Hematopoietic multipotent progenitor cell treated with erythropoietin and hydrocortisone succinate and interleukin-3 and kit ligand, for 6 days (in vitro differentiated cells): ENCODE measurements around the gene CD46.
A peak's percentile ranks its signal among the peaks of the same experiment; 100 is the strongest.
"Not testable (repeated sequence)": the region's sequence is repeated elsewhere in the genome, so short reads cannot be mapped to it uniquely, and the experiment has no call there.

Source experiments
- DNase-seq: peaks from one replicate; pipeline ENCODE4 v3.0.0-alpha.2; 2015

CD46 gene

DNA sequence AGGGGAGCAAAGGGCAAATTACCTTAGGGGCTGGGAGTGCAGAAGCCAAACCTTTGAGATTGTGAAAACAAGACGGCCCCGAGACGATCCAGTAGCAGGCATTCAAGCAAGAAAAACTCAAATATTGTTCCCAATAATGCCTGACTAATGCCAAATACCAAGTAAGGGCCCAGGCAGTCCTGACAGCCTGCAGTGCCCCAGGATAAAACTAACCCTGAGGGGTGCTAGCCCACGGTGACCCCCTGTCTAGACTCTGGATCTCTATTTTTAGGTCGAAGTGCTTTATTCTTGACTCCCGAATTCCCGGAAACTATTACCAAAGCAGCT is 428 bp upstream of the CD46 start:
- not testable (repeated sequence) for DNase-seq

GRCh38 chr1:207752456-207752998 is 673 bp downstream of the CD46 start:
- peak; percentile 51 for DNase-seq

- no peak for DNase-seq
Measured at GRCh38 chr1:207753611-207754010, 1.8 kb downstream of the CD46 start.

DNA sequence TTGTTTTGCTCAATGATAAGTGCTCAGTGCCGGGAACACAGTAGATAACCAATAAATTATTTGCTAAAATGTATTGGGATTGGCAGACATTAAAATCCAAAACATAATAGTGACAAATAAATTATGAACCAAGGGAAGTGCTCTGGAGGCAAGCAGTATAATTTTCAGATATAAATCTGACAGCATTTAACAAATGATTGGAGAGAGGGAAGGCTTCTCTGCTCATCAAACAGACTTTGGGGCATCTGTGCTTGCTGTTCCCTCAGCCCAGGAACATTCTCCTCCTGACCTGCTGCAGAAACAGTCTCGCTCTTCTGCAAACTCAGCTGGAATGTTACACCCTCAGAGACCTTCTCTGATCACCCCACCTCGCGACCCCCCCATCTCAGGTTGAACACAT is 2.2 kb downstream of the CD46 start:
- DNase-seq, result no peak

- peak; percentile 32 for DNase-seq
Measured at GRCh38 chr1:207754974-207755700, 3.3 kb downstream of the CD46 start.

GRCh38 chr1:207755846-207756693 is 4.2 kb downstream of the CD46 start:
- DNase-seq, result no peak

DNA sequence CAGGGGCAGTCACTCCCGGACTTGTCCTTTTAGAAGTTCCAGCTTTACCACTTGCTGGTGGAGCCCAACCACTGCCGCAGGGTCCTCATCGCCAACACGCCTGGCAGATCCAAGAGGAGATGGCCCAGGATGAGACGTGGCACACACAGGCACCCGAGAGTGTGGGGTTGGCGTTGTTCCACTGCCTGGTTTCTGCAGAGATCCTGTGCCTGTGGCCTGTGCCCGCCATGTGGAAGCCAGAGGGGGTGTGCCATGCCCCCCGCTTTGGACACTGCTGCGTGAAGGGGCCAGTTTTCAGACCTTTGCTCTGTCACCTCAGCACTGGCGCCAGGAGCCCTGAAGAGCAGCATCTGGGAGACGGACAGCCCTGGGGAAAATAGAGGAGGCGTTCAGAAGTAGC is 10.8 kb downstream of the CD46 start:
- DNase-seq, result no peak

DNA sequence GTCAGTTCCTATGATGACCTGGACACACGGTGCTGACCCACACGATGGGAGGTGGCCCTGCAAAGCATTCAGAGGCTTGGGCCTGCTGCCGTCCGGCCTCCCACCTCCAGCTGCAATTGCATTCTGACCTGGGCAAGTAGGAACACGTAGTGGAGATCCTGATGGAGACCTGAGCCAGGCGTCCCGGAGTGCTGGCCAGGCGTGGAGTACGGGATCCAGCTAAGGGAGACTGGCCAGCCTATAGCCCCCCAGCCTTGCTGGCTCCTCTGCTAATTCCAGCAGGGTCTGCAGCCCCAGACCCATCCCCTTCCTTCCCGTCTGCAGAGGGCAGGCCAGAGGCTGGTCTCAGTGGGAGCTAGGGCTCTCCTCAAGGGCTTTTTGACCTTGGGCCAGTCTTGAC is 11.2 kb downstream of the CD46 start:
- DNase-seq, result no peak

DNA sequence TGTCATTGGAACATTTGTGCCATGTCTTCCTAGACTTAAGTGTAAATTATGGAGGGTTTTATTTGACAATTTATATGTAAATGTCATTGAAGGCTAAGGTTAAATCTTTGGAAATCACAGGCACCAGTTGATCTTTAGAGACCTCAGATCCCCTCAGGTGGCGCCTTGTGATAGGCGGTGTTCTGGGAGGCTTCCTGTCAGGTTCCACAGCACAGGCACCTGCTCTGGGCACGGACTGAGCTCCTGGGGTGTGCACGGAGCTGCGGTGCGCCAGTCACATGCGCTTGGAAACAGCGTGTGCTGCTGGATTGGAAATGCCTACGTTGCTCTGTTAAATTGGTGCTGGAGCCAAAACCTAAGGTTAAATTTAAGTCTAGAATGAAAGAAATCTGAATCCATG is 12.1 kb downstream of the CD46 start:
- no peak for DNase-seq

DNA sequence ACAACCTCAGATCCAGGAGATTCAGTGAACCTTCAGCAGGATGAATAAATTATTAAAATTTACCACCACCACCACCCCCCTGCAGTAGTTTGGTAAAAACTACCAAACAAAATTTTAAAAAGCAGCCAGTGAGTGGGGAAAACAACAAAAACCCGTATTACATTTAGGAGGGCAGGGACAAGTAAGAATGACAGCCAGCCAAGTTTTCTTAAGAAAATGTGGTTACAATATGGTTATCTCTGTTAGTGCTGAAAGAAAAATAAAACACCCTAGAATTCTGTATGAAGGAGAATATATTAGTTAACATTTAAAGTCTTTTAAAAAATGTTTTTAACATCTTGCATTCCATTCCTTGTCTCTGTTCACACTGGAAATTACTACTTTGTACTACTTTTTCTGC is 14.7 kb downstream of the CD46 start:
- DNase-seq, result peak; percentile 77

DNA sequence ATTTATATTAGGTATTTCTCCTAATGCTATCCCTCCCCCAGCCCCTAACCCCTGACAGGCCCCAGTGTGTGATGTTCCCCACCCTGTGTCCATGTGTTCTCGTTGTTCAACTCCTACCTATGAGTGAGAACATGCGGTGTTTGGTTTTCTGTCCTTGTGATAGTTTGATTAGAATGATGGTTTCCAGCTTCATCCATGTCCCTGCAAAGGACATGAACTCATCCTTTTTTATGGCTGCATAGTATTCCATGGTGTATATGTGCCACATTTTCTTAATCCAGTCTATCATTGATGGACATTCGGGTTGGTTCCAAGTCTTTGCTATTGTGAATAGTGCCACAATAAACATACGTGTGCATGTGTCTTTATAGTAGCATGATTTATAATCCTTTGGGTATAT is 18.7 kb downstream of the CD46 start:
- DNase-seq, result not testable (repeated sequence)

DNA sequence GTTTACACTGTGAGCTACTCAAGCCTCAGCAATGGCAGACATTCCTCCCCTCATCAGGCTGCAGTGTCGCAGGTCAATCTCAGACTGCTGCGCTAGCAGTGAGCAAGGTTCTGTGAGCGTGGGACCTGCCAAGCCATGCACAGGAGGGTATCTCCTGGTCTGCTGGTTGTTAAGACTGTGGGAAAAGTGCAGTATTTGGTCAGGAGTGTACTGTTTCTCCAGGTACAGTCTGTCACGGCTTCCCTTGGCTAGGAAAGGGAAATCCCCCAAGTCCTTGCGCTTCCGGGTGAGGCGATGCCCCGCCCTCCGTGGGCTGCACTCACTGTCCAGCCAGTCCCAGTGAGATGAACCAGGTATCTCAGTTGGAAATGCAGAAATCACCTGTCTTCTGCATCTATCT is 24.2 kb downstream of the CD46 start:
- DNase-seq, result not testable (repeated sequence)

GRCh38 chr1:207777412-207777811 is 25.6 kb downstream of the CD46 start:
- not testable (repeated sequence) for DNase-seq

DNA sequence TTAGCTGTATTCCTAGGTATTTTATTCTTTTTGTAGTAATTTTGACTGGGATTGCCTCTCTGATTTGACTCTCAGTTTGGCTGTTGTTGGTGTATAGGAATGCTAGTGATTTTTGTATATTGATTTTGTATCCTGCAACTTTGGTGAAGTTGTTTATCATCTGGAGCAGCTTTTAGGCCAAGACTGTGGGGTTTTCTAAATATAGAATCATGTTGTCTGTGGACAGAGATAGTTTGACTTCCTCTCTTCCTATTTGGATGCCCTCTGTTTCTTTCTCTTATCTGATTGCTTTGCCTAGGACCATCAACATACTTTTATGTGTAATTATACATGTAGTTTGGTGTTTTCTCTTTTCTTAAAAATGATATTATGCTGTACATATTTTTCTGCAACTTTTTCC is 27.2 kb downstream of the CD46 start:
- no peak for DNase-seq

GRCh38 chr1:207781312-207781711 is 29.5 kb downstream of the CD46 start:
- DNase-seq, result no peak

DNA sequence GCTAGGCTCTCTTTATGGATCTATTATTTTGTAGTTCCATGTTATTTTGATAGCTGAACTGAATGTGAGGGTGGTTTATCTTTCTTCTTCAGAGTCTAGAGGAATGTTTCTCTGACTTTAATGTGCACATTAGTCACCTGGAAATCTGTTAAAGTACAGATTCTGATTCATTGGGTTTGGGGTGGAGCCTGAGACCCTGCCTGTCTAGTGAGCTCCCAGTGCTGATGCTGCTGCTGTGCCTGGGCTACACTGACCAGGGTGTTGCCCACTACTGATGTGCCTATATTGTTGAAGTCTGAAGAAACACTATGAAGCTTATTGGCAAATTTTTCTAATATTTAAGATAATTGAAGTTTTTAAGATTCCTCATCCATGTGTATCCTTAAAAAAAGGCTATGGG is 35.9 kb downstream of the CD46 start:
- DNase-seq, result no peak

- DNase-seq, result no peak
Measured at GRCh38 chr1:207789386-207789785, 37.5 kb downstream of the CD46 start.

GRCh38 chr1:207789792-207790787 is 38.2 kb downstream of the CD46 start:
- no peak for DNase-seq

- no peak for DNase-seq
Measured at GRCh38 chr1:207791290-207791689, 39.4 kb downstream of the CD46 start.

DNA sequence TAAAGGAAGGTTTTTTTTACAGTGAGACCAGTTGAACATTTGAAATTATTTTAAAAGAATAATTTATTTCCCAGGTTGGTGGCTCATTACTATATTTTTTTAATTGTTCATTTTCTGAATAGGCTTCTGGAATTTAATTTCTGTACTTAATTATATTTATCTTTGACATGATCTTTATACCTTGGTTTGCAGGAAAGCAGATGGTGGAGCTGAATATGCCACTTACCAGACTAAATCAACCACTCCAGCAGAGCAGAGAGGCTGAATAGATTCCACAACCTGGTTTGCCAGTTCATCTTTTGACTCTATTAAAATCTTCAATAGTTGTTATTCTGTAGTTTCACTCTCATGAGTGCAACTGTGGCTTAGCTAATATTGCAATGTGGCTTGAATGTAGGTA is 41.5 kb downstream of the CD46 start:
- DNase-seq, result no peak

- no peak for DNase-seq
Measured at GRCh38 chr1:207794861-207795260, 43.0 kb downstream of the CD46 start.

- DNase-seq, result peak; percentile 93
Measured at GRCh38 chr1:207797229-207797973, 45.5 kb downstream of the CD46 start.
